HepG2 (cell line): ENCODE results near the gene SLC44A4. TPM values are rescaled to one million over a fixed set of nuclear protein-coding genes. Genes with fewer than 3 reads are reported as not detected.
A peak's percentile ranks its signal among the peaks of the same experiment; 100 is the strongest.
"Not testable (repeated sequence)": the region's sequence is repeated elsewhere in the genome, so short reads cannot be mapped to it uniquely, and the experiment has no call there.

Source experiments
- ATAC-seq: fragments of 200-7000 bp; cut with Tn5 transposase; 3 replicates; pipeline ENCODE4 v1.9.1; 2020; ENCODE audit warnings: mild to moderate bottlenecking, moderate library complexity
- BruUV-seq: library from RNA; stranded (reverse); fragments of 400-500 nt; replicated peaks from 2 replicates; lab custom pipeline; 2021; lab: Mats Ljungman, UMichigan
- CTCF ChIA-PET: fragments of 300-600 bp; formaldehyde crosslinking; extraction: SDS; loops from one replicate; lab custom pipeline; 2021; ENCODE audit warnings: low total read pairs, inconsistent platforms, low intra/inter-chr PET ratio; lab: Yijun Ruan, JAX
- POLR2A ChIA-PET: fragments of 350-600 bp; sonication (Branson Sonifier 250); formaldehyde crosslinking; loops from one replicate; lab custom pipeline; 2020; ENCODE audit warnings: antibody characterized with exemption, inconsistent platforms; lab: Yijun Ruan, JAX
- DNase-seq: peaks from one replicate; pipeline ENCODE4 v3.0.0-alpha.2; 2015; ENCODE audit warnings: low spot score
- FAIRE-seq: peaks from 3 replicates; lab custom pipeline; 2011; peaks lifted over from hg19 to GRCh38; lab: Jason Lieb, UNC
- H2AFZ ChIP-seq: one replicate; pipeline ENCODE4 v1.6.1; 2011; ENCODE audit warnings: low read length, inconsistent platforms
- H3K27ac ChIP-seq: fragments of 300-600 bp; 3 replicates; pipeline ENCODE4 v1.8.0; 2011; ENCODE audit warnings: mixed run types, mild to moderate bottlenecking, mixed read lengths, low read length, inconsistent platforms; ENCODE audit not compliant: insufficient read depth; ENCODE audit errors: extremely low read length
- H3K27me3 ChIP-seq, 2 experiments: fragments of 200-600 bp in 1 of 2; 2 replicates in 1 of 2; 3 replicates in 1 of 2; pipeline versions ENCODE4 v1.6.0 to v1.8.0; 2011; ENCODE audit warnings: low read length in 2 of 2, mild to moderate bottlenecking in 2 of 2, moderate library complexity in 2 of 2, inconsistent platforms in 1 of 2; ENCODE audit not compliant: insufficient read depth in 2 of 2, control insufficient read depth in 1 of 2
- H3K36me3 ChIP-seq, 2 experiments: fragments of 200-600 bp in 1 of 2; replicated peaks in 1 of 2; 2 replicates in 1 of 2; 3 replicates in 1 of 2; pipeline versions ENCODE4 v1.5.1 to v1.8.0; 2011; ENCODE audit warnings: low read length in 2 of 2, inconsistent platforms in 1 of 2; ENCODE audit not compliant: insufficient read depth in 2 of 2, control insufficient read depth in 1 of 2
- H3K4me1 ChIP-seq: 2 replicates; pipeline ENCODE4 v1.5.1; 2012; ENCODE audit warnings: low read length, inconsistent platforms; ENCODE audit not compliant: insufficient read depth
- H3K4me2 ChIP-seq: 2 replicates; pipeline ENCODE4 v1.6.0; 2011; ENCODE audit warnings: low read depth, low read length, inconsistent platforms
- H3K4me3 ChIP-seq, 3 experiments: fragments of 200-600 bp in 1 of 3; sonication (generic), shearing (Covaris generic) in 1 of 3; replicated peaks in 1 of 3; 2 replicates each; pipeline ENCODE4 v1.5.1; 2011 to 2016; ENCODE audit warnings: low read length in 3 of 3, inconsistent platforms in 2 of 3, low read depth in 2 of 3, mild to moderate bottlenecking in 2 of 3, control low read depth in 1 of 3, mixed read lengths in 1 of 3; ENCODE audit not compliant: insufficient read depth in 1 of 3
- H3K79me2 ChIP-seq: one replicate; pipeline ENCODE4 v1.6.1; 2011; ENCODE audit warnings: low read length, inconsistent platforms; ENCODE audit not compliant: insufficient read depth
- H3K9ac ChIP-seq: 2 replicates; pipeline ENCODE4 v1.6.0; 2011; ENCODE audit warnings: mild to moderate bottlenecking, low read depth, low read length, inconsistent platforms; ENCODE audit not compliant: insufficient read depth
- H3K9me3 ChIP-seq: 2 replicates; pipeline ENCODE4 v1.5.1; 2012; ENCODE audit warnings: mild to moderate bottlenecking, low read length
- H4K20me1 ChIP-seq: 2 replicates; pipeline ENCODE4 v1.6.0; 2011; ENCODE audit warnings: inconsistent platforms, mild to moderate bottlenecking, low read length, moderate library complexity; ENCODE audit not compliant: insufficient read depth
- AGO1 ChIP-seq: fragments of 200-400 bp; formaldehyde crosslinking; IDR thresholded peaks from 2 replicates; pipeline ENCODE4 v1.6.1; 2017; ENCODE audit warnings: mild to moderate bottlenecking, low read depth, low read length, moderate library complexity; ENCODE audit not compliant: poor library complexity, severe bottlenecking
- MED1 ChIP-seq: sonication (generic); formaldehyde crosslinking; IDR thresholded peaks from 2 replicates; pipeline ENCODE4 v1.4.0; 2020; ENCODE audit warnings: missing genetic modification reagents
- RXRA ChIP-seq: sonication (generic); formaldehyde crosslinking; IDR thresholded peaks from 2 replicates; pipeline ENCODE4 v1.5.1; 2020; ENCODE audit warnings: missing genetic modification reagents
- WGBS: methylation state at CpG from one replicate; pipeline ENCODE4 v1.1.6; 2017; ENCODE audit warnings: low lambda C conversion rate; 5-methylcytosine and 5-hydroxymethylcytosine counted together
- in situ Hi-C: cut with HindIII; loops from 2 replicates; pipeline ENCODE4 v1.10.0; 2017; ENCODE audit warnings: low pct_unique_long_range_greater_than_20kb; ENCODE audit not compliant: extremely low pct_ligation_motif_present
- intact Hi-C: fragments of 100-400 bp; cut with micrococcal nuclease; formaldehyde crosslinking; loops from one replicate; pipeline ENCODE4 v1.10.0; 2022; ENCODE audit not compliant: unreplicated experiment
- polyA plus RNA-seq, 8 experiments: library from polyadenylated mRNA; depleted of rRNA in 3 of 8; stranded (reverse) in 7 of 8; unstranded in 1 of 8; fragments of >200 nt; fragmentation: Illumina TruSeq in 4 of 8; extraction: Trizol in 4 of 8; gene quantifications; 2 replicates each; pipeline versions ENCODE4 v1.2.1 to v1.2.3, GENCODE V29; 2011 to 2016; ENCODE audit warnings: low read depth in 4 of 8, missing spikeins in 1 of 8, mixed read lengths in 1 of 8; ENCODE audit not compliant: insufficient read depth in 1 of 8
- total RNA-seq, 5 experiments: library from RNA; depleted of rRNA; stranded (reverse); fragments of >200 nt; fragmentation: Illumina TruSeq; extraction: Trizol; gene quantifications; 2 replicates each; pipeline ENCODE4 v1.2.3, GENCODE V29; 2016; ENCODE audit warnings: low read depth in 1 of 5
- TF ChIP-seq, protein P1 (sequence below): IDR thresholded peaks from 2 replicates; pipeline ENCODE4 v1.4.0; 2020; ENCODE audit warnings: mild to moderate bottlenecking, missing genetic modification reagents

SLC44A4 gene
- total and polyA plus RNA-seq, 2 of the 13 experiments (the other 11 are each of a cell fraction or from before 2014, with no cell fraction given): 3.5 to 5.9 TPM

DNA sequence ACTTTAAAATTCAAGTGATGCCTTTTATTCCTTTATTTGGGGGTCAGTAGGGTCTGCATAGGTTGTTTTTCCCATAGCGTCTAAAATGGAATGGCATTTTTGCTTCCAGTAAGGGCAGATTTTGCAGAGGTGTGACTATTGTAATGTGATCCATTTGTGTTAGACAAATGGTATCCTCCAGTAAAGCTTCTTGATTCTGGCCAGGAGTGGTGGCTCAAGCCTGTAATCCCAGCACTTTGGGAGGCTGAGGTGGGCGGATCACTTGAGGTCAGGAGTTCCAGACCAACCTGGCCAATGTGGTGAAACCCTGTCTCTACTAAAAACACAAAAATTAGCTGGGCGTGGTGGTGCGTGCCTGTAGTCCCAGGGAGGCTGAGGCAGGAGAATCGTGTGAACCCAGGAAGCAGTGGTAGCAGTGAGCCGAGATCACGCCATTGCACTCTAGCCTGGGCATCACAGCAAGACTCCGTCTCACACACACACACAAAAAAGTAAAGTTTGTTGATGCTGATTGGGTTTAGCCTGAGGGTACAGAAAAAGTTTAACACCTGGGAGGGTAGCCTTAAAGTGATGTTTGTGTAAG is 60.8 kb downstream of the SLC44A4 start (continued):
- TF ChIP-seq MED1 (CRISPR knock-in tag) (peak; percentile 24; the same call in 1 of the 2 replicates), RXRA (CRISPR knock-in tag) (0 out of 2 replicates have a peak, but pooled peaks have one; percentile 13)
- TF ChIP-seq, protein P1, sequence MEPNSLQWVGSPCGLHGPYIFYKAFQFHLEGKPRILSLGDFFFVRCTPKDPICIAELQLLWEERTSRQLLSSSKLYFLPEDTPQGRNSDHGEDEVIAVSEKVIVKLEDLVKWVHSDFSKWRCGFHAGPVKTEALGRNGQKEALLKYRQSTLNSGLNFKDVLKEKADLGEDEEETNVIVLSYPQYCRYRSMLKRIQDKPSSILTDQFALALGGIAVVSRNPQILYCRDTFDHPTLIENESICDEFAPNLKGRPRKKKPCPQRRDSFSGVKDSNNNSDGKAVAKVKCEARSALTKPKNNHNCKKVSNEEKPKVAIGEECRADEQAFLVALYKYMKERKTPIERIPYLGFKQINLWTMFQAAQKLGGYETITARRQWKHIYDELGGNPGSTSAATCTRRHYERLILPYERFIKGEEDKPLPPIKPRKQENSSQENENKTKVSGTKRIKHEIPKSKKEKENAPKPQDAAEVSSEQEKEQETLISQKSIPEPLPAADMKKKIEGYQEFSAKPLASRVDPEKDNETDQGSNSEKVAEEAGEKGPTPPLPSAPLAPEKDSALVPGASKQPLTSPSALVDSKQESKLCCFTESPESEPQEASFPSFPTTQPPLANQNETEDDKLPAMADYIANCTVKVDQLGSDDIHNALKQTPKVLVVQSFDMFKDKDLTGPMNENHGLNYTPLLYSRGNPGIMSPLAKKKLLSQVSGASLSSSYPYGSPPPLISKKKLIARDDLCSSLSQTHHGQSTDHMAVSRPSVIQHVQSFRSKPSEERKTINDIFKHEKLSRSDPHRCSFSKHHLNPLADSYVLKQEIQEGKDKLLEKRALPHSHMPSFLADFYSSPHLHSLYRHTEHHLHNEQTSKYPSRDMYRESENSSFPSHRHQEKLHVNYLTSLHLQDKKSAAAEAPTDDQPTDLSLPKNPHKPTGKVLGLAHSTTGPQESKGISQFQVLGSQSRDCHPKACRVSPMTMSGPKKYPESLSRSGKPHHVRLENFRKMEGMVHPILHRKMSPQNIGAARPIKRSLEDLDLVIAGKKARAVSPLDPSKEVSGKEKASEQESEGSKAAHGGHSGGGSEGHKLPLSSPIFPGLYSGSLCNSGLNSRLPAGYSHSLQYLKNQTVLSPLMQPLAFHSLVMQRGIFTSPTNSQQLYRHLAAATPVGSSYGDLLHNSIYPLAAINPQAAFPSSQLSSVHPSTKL (CRISPR knock-in tag): 0 out of 2 replicates have a peak, but pooled peaks have one; percentile 2

DNA sequence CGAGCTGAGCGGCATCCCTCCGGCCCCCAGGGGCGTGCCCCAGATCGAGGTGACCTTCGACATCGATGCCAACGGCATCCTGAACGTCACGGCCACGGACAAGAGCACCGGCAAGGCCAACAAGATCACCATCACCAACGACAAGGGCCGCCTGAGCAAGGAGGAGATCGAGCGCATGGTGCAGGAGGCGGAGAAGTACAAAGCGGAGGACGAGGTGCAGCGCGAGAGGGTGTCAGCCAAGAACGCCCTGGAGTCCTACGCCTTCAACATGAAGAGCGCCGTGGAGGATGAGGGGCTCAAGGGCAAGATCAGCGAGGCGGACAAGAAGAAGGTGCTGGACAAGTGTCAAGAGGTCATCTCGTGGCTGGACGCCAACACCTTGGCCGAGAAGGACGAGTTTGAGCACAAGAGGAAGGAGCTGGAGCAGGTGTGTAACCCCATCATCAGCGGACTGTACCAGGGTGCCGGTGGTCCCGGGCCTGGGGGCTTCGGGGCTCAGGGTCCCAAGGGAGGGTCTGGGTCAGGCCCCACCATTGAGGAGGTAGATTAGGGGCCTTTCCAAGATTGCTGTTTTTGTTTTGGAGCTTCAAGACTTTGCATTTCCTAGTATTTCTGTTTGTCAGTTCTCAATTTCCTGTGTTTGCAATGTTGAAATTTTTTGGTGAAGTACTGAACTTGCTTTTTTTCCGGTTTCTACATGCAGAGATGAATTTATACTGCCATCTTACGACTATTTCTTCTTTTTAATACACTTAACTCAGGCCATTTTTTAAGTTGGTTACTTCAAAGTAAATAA is 61.5 kb downstream of the SLC44A4 start:
- Histone ChIP-seq H3K9ac (peak overlapping the region; percentile 66), H3K4me2 (peak overlapping the region; percentile 76), H3K4me3 (peak overlapping the region; percentile 59 to 82 (median 62)), H3K4me1 (peaks cover 47% of the 10 kb centered on the region), H3K27ac (peak overlapping the region; percentile 86), H3K79me2 (peaks cover 27% of the 10 kb centered on the region)
- intact Hi-C loops, FAIRE-seq, H3K36me3 ChIP-seq, in situ Hi-C loops, CTCF ChIA-PET, H3K27me3 ChIP-seq, DNase-seq, H4K20me1 ChIP-seq, H3K9me3 ChIP-seq, H2AFZ ChIP-seq: not testable (repeated sequence)
- TSS peak; percentile 72 for BruUV-seq
- POLR2A ChIA-PET: interaction anchor here (0.9 to 6.9 kb wide), 6 partner anchors 9 to 80 kb away, joined by 3 to 66 read pairs (median 4); partner anchors contain the start of genes HSPA1B, LSM2 and VWA7
- ATAC-seq: peak; percentile 2; the same call in 2 of the 3 replicates
- TF ChIP-seq AGO1: peak; percentile 97
- WGBS: 51% methylated on average over 16 of the region's 37 CpGs
